GM12872 (cell line): ENCODE data around the gene MSL3B.

Experiments
- CTCF ChIP-seq: IDR thresholded peaks from 3 replicates; pipeline ENCODE4 v1.5.1; 2011; ENCODE audit warnings: low read depth, mild to moderate bottlenecking, low read length, moderate library complexity; ENCODE audit not compliant: insufficient read depth

The MSL3B gene

GRCh38 chr2:233845301-233846060, 22.7 kb downstream of the MSL3B start:
- no peak for TF ChIP-seq CTCF

GRCh38 chr2:233844836-233845235, 23.4 kb downstream of the MSL3B start:
- no peak for TF ChIP-seq CTCF

GRCh38 chr2:233844064-233844807, 23.9 kb downstream of the MSL3B start:
- no peak for TF ChIP-seq CTCF

- TF ChIP-seq CTCF: no peak
Observed at GRCh38 chr2:233841183-233841582, 27.0 kb downstream of the MSL3B start.

- TF ChIP-seq CTCF: no peak
Observed at GRCh38 chr2:233840520-233840919, 27.7 kb downstream of the MSL3B start.

- no peak for TF ChIP-seq CTCF
Observed at GRCh38 chr2:233839447-233839820, 28.8 kb downstream of the MSL3B start.

- no peak for TF ChIP-seq CTCF
Observed at GRCh38 chr2:233838726-233839446, 29.3 kb downstream of the MSL3B start.
